ENCODE measurements around the gene SMIM27. TPM values are rescaled to one million over a fixed set of nuclear protein-coding genes. Genes with fewer than 3 reads are reported as not detected.
"Not testable (repeated sequence)": the region's sequence is repeated elsewhere in the genome, so short reads cannot be mapped to it uniquely, and the experiment has no call there.

SMIM27 gene
- total RNA-seq, 4 donors from 2014 or later = 1.1 to 5.3 (median 2.0) TPM

- Histone ChIP-seq H3K27me3 (no peaks in the 10 kb centered on the region), H3K27ac (no peak overlapping the region), H3K36me3 (no peaks in the 10 kb centered on the region), H3K9me3 (no peaks in the 10 kb centered on the region), H3K4me1 (peaks cover 0 to 4% (median 4%) of the 10 kb centered on the region in 3 donors), H3K4me3 (no peak overlapping the region)
- no peak for DNase-seq
- intact Hi-C loops (cut with DNase I) = no loop called here
- WGBS, 2 donors = 96 to 100% methylated on average over 1 of the region's 1 CpG
- TF ChIP-seq POLR2A (IDR thresholded peaks at IDR 0.05) (no peak), CTCF (IDR thresholded peaks at IDR 0.05) (no peak)
These were observed 33.9 kb upstream of the SMIM27 start for GRCh38 chr9:32518276-32518675.

GRCh38 chr9:32523910-32524309 lies 28.2 kb upstream of the SMIM27 start:
- no peaks in the 10 kb centered on the region for H3K9me3 ChIP-seq
- TF ChIP-seq POLR2A (IDR thresholded peaks at IDR 0.05) (no peak), CTCF (IDR thresholded peaks at IDR 0.05) (no peak)
- H3K4me3 ChIP-seq = no peak overlapping the region
- peaks cover 9 to 37% (median 16%) of the 10 kb centered on the region in 3 donors for H3K4me1 ChIP-seq
- no peak overlapping the region for H3K27ac ChIP-seq
- H3K36me3 ChIP-seq = no peaks in the 10 kb centered on the region
- WGBS, 2 donors = 63 to 65% methylated on average over 1 of the region's 1 CpG
- H3K27me3 ChIP-seq = no peaks in the 10 kb centered on the region
- DNase-seq = no peak
- intact Hi-C loops (cut with DNase I) = no loop called here

- H3K9me3 ChIP-seq; H3K27me3 ChIP-seq; H3K36me3 ChIP-seq; DNase-seq; intact Hi-C loops (cut with DNase I): not testable (repeated sequence)
- Histone ChIP-seq H3K4me3 (peak overlapping the region in 3 of 4 donors; percentile 68 to 88 (median 81)), H3K27ac (peak overlapping the region; percentile 85 to 94 (median 92)), H3K4me1 (peaks cover 9 to 37% (median 16%) of the 10 kb centered on the region in 3 donors)
- 65 to 73% methylated on average over 8 to 10 of the region's 11 CpGs for WGBS, 2 donors
These were observed 27.6 kb upstream of the SMIM27 start for GRCh38 chr9:32524558-32524891.

GRCh38 chr9:32524892-32525708 lies 27.0 kb upstream of the SMIM27 start:
- Histone ChIP-seq H3K27me3 (no peaks in the 10 kb centered on the region), H3K36me3 (no peaks in the 10 kb centered on the region), H3K4me1 (peaks cover 9 to 36% (median 16%) of the 10 kb centered on the region in 3 donors), H3K27ac (peak overlapping the region; percentile 85 to 94 (median 92)), H3K9me3 (no peaks in the 10 kb centered on the region), H3K4me3 (peak overlapping the region; percentile 58 to 88 (median 74))
- no peak for TF ChIP-seq CTCF (IDR thresholded peaks at IDR 0.05)
- TF ChIP-seq POLR2A (IDR thresholded peaks at IDR 0.05) = no peak
- intact Hi-C loops (cut with DNase I) = loop anchor here (5.0 kb wide), 1 partner anchor 143 kb away; the partner anchor contains the start of gene ACO1
- no peak for DNase-seq
- WGBS, 2 donors = 7 to 21% methylated on average over 21 to 22 of the region's 22 CpGs

- 0% methylated on average over 4 of the region's 4 CpGs for WGBS, 2 donors
- H3K36me3 ChIP-seq = no peaks in the 10 kb centered on the region
- intact Hi-C loops (cut with DNase I) = loop anchor here (5.0 kb wide), 1 partner anchor 143 kb away; the partner anchor contains the start of gene ACO1
- H3K27ac ChIP-seq = peak overlapping the region; percentile 85 to 94 (median 92)
- no peak for TF ChIP-seq CTCF (IDR thresholded peaks at IDR 0.05)
- TF ChIP-seq POLR2A (IDR thresholded peaks at IDR 0.05) = no peak
- H3K27me3 ChIP-seq = no peaks in the 10 kb centered on the region
- no peak for DNase-seq
- H3K4me1 ChIP-seq = peaks cover 9 to 33% (median 16%) of the 10 kb centered on the region in 3 donors
- no peaks in the 10 kb centered on the region for H3K9me3 ChIP-seq
- peak overlapping the region; percentile 58 to 88 (median 74) for H3K4me3 ChIP-seq
These were observed 26.5 kb upstream of the SMIM27 start for GRCh38 chr9:32525709-32526030.

All from esophagus squamous epithelium (tissue), 5 donors.